ENCODE data around the gene SMNDC1.
"Not testable (repeated sequence)": the region's sequence is repeated elsewhere in the genome, so short reads cannot be mapped to it uniquely, and the experiment has no call there.

The SMNDC1 gene

DNA sequence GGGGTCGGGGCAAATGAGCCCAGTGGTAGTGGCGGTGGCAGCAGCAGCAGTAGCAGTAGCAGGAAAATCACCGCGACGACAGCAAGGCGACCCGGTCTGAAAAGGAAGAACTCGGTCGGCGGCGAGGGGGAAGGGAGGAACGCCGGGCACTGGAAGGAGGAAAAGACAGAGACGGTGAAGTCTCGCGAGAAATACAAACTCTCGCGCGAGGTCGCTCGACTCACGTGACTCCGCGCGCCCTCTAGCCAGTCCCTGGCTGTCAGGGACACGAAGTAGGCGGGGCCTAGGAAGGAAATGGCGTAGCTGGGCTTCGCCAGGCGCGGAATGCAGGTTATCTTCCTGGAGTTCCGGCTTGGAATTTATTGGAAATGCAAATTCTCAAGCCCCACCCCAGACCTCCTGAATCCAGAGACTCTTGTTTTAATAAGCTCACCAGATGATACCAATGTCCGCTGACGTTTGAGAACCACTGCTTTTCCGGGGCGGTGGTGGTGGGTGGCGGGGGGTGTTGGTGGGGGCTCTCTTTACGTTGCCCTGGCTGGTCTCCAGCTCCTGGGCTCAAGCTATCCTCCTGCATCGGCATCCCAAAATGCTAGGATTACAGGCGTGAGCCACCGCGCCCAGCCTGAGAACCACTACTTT lies at the start of gene SMNDC1:
Gene SMNDC1 (minus strand): TSS at position 141 of the 642 bp plus-strand sequence. CDS start 1,333 bp downstream, outside the sequence.
- peak; percentile 99 for DNase-seq

DNA sequence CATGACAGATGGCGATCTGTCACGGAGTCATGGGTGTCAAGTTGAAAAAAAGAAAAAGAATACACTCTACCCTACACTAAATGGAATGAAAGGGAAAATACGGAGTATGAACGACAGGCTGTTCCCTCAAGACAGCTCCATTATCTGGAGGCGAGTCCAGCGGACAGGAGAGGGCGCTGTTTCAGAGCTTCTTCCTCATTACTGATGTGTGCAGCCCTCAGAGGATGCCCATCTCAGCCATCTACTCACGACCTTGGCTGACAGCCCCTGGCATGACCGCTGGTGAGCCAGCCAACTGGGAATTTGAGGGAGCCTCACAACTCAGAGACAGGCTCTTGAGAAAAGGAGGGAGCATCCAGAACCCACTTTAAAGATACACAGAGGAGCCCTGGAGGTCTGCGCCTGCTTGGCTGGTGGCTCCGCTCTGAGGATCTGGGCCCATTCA lies 49.6 kb upstream of the SMNDC1 start:
- DNase-seq: peak; percentile 32

DNA sequence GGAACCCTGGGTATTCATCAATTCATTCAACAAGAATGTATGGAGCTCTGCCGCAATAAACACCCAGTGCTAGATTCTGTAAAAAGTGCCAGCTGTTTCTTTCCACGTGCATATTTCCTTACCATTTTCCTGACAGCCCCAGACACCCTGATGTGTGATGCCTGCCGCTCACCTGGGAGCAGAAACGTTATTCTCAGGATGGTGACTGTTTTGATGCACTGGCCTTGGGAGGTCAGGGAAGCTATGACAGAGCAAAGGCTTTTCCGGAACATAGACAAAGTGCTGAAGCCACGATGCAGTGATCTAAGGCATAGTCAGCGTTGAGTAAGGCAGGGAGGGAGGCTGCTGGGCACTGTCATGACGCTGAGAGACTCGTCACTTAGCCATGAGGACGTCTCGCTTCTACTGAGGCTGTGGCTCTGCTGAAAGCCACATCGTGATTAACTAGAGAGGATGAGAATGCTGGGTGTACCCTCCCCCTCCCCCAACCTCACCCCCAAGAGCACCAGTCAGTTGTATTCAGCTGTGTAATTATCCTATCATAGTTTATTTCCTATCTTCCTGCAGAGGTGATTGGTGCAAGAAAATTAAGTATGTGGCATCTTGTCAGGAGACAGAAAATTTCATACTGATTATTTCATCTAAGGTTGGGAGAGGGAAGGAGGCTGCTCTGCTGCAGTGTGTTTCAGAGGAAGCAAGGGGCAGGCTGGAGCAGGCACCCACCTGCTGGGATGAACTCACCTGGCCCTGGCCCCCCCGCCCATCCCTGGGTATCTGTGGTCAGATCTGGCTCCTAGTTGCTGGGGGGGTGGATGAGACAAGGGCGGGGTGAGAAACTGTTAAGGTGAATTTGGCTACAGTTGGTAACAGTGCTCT lies 48.8 kb upstream of the SMNDC1 start:
- DNase-seq: no peak

DNA sequence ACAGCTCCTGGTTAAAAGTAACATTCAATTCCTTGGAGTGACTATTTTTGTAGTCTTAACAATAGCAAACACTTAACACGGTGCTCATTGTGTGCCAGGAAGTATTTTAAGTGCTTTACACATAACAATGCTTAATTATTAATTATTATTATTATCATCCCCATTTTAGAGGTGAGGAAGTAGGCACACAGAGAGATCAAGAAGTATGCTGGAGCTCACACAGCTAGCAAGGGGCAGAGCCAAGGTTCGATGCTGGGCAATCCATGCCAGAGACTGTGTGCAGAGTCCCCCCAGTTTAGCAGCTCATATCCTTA lies 48.2 kb upstream of the SMNDC1 start:
- no peak for DNase-seq

DNA sequence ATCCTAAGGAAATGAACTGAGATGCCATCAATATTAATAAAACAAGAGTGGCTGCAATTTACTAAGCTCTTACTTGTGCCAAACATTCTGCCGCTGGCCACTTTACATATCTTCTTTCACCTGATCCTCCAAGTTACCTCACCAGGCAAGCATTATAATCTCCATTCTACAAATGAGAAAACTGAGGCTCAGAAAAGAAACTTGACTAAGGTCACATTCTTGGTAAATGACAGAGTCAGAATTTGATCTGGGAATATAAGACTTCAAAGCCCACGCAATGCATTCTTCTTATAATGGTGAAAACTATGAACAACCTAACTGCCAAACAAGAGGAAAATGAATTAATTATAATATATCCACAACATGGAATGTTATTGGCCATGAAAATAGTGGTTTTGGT lies 46.1 kb upstream of the SMNDC1 start:
- no peak for DNase-seq

DNA sequence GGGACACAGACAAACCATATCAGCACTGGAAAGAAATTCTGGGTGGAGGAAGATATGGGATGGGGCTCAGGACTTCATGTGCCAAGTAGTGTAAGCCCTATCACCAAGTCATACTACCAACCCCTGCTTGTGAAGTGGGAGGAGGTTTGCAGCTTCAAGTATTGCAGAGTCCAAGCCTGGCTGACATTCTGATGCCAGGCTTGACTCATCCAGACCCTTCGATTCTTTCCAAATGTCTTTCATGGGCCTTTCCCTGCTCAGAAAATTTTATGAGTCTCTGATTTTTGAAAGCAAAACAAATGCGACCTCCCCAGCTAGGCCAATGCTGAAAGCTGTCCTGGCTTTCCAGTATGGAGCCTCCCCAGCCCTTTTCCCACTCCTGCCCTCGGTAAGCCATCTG lies 45.1 kb upstream of the SMNDC1 start:
- no peak for DNase-seq

DNA sequence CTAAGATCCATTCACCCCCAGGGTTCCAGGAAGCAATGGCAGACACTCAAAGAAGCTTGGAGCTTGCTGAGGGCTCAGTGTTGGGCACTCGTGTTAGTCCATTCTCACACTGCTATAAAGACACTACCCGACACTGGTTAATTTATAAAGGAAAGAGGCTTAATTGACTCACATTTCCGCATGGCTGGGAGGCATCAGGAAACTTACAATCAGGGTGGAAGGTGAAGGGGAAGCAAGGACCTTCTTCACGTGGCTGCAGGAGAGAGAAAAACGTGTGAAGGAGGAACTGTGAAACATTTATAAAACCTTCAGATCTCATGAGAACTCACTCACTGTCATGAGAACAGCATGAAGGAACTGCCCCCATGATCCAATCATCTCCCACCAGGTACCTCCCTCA lies 44.7 kb upstream of the SMNDC1 start:
- no peak for DNase-seq

DNA sequence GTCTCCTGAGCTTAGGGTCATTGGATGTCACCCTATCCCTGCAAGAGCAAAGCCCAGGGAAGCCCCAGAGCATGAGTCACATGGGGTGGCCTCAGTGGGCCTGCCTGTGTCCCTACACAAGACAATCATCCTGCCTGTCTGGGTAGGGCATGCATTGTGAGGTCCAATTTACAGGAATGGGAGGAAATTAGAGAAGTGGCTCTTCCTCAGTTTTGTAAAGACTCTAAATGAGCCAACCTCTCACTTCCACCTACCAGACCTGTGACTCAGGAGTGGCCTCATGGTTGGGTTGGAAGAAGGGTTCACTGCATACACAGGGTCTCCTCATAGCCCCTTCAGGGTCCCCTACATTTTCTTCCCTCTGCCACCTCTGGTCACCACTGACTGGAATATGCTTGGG lies 43.6 kb upstream of the SMNDC1 start:
- no peak for DNase-seq

DNA sequence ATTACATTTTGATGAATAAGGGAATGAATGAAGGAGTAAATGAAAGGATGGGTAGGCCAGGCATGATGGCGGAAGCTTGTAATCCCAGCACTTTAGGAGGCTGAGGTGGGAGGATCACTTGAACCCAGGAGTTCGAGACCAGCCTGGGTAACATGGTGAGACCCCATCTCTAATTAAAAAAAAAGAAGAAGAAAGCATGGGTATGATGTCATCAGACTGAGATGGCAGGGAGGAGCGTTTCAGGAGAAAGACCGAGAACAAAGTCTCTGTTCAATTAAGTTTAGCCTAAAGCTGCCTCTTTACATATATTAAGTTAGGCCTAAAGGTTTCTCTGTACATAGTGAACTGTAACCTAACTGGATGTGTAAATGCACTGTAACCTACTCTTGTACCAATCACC lies 42.2 kb upstream of the SMNDC1 start:
- DNase-seq: no peak

DNA sequence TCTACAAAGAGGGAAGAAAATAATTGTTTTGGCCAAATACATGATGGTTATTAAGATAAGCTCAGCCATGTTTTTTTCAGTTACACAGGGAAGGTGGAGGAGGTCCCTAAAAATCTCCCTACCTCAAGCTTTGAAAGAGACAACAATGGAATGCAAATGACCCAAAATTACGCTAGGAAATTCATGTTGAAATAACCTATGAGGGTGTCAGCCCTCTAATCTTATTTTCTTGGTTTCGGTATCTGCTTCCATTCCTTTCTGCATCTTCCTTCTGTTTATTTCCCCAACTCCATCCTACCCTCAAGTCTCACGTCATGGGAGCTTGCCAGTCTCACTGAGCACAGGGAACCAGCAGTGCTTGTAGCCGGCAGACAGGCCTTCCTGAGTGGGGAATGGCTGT lies 40.6 kb upstream of the SMNDC1 start:
- no peak for DNase-seq

DNA sequence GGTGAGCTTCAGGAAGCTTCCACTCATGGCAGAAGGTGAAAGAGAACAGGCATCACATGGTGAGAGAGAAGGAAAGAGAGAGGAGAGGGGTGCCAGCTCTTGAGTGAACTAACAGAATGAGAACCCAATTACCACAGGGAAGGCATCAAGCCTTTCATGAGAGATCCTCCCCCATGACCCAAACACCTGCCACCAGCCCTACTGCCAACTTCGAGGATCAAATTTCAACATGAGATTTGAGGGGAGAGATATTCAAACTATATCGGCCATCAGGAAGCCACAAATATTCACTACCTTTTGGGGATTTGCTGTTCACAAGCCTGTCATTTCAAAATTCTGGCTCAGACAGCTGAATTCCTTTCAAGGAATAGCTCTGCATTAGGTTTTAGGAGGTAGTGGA lies 39.9 kb upstream of the SMNDC1 start:
- no peak for DNase-seq

DNA sequence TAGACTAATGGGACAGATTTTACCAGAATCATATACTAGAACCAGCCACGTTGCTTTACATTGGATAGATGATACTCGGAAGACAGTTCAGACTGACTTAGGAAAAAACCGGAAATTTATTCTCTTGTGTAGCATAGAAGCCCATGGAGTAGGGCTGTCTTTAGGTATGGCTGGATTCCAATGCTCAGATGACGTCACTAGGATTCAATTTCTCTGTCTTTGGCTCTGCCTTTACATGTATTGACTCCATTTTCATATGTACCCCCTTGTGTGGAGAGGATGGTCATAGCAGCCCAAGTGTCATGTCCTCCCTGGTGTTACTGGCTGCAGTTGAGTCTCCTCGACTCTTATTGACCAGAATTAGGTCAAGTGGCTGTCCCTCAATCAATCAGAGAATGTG lies 39.2 kb upstream of the SMNDC1 start:
- no peak for DNase-seq

DNA sequence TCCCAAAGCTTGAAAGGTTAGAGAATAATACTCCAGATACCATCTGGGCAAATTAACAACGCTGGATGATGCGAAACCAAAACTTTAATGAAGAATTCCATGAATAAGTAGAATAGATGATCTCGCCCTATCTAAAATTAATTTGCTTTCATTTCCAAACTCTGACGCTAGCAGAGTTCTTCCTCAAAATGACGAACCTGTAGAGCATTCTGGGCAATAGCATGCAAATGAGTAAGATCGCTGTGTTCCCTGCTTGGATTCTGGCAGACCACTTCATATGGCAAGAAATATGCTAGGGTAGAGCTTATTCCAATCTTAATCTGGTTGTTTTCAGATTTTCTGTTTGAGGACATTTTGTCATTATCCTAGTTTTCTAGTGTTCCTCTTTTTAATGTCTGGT lies 36.1 kb upstream of the SMNDC1 start:
- DNase-seq: no peak

DNA sequence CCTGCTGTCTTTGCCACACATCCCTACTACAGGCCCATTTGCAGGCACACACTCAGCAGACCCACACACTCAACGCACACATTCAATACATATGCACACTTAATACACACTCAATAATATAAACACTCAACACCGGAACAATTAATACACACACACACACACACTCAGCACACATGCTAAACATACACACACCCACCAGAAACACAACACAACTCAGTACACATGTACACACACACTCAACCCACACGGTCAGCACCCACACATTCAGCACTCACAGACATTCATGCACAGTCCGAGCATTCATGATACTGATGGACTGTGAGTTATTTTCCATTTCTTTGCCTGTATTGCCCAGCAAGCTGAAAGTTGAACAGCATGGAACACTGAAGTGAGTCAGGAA lies 35.4 kb upstream of the SMNDC1 start:
- DNase-seq: no peak

DNA sequence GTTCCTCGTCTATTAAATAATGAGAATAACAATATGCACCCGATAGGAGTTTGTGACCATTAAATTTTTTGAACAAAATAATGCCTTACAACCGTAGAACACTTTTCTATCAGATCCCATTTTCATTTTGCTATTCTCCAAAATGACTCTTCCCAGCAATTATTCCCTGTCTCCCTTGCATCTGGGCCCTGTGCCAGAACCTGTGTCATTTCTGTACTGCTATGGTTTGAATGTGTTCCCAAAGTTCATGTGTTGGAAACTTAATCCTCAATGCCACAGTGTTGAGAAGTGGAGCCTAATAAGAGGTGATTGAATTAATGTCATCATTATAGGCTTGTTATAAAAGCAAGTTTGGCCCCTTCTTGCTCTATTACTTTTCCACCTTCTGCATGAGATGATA lies 33.2 kb upstream of the SMNDC1 start:
- no peak for DNase-seq

DNA sequence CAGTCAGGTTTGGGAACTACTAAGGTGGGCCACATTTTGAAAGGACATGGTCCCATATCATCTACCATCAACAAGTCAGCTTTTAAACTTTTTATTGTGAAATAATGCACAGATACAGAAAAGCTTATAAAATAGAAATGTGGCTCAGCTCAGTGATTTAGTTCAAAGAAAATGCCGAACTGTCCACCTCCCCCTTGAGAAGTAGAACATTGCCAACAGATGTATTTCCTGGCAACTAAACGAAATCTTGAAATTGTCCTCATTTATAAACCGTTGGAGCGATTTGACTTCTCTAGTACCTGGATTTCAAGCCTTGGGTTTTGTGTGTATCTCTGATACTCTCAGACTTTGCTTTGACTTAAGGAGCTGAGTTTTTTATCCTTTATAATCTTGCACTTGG lies 32.7 kb upstream of the SMNDC1 start:
- no peak for DNase-seq

DNA sequence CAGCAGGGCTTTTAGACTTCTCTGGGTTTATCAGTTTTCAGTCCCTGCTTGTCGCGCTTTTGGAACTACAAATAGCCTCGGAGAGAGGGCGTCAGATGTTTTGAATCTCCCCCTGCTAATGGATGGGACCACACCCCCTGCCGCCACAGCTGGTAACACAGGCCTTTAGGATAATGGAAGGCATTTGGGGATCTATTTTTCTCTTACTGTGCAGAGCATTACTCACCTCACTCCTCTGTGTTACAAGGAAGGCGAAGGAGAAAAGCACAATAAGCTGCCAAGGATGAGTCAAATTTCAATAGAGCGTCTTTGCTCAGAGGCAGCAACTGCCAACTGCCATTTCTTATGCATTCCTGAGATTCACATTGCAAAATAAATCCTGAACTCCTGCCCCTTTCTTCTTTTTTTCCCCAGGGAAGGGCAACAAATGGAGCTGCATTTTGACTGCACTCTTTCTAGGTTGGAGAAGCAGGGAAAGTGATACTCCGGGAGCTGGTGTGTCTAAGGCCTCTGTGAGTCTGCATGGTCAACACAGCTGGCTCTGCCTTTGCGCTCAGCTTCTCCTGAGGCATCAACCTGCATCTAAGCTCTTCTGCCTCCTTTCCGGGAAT lies 31.5 kb upstream of the SMNDC1 start:
- no peak for DNase-seq

DNA sequence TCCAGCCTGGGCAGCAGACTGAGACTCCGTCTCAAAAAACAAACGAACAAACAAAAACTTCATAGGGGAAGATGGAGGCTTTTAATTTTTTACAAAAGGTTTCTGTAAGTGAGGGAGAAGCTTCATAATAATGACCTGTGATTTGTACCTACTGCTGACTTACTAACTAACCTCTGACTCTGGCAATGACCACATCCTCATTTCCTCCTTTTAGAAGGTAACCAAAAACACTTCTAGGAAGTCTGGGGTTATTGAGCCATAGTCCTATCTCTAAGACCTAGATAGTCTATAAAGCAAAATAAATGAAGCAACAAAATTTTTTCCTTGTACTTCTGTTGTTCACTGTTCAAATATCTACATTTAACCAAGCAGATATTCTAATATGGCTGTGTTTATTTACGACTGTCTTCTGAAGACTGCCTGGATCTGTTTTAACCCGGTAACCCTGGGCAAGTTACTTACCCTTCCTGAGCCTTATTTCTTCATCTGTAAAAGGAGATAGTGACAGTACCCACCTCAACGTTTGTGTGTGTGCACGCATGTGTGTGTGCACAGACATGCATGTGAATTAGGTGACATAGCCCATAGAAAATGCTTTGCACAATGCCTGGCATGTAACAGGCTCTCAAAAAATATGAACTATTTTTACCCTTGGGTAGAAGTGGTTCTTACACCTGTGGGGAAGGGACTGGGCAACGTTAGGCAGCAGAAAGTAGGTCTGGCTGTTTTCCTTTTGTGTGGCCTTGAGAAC lies 30.8 kb upstream of the SMNDC1 start:
- DNase-seq: no peak

DNA sequence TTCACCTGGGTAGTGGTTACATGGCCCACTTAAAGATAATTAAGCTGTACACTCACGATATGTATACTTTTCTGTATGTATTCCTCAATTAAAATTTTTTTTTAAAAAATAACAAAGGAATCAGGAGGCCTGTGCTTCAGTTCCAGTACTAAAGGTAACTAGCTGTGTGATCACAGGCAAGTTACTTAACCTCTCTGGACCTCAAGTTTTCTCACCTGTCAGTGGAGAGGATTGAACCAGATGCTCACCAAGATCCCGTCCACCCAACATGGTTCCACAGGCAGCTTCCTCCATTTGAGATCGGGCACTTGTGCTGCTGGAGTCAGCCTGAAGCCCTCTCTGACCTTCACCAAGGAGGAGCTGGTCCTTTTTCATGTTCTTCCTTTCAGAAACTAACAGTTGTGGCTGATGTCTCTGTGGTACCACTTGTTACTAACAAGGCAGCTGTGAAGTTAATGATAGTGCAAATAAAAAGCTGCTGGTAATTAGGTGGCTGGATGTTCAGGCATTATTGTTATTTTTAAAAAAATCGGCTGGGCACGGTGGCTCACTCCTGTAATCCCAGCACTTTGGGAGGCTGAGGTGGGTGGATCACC lies 29.4 kb upstream of the SMNDC1 start:
- DNase-seq: no peak

DNA sequence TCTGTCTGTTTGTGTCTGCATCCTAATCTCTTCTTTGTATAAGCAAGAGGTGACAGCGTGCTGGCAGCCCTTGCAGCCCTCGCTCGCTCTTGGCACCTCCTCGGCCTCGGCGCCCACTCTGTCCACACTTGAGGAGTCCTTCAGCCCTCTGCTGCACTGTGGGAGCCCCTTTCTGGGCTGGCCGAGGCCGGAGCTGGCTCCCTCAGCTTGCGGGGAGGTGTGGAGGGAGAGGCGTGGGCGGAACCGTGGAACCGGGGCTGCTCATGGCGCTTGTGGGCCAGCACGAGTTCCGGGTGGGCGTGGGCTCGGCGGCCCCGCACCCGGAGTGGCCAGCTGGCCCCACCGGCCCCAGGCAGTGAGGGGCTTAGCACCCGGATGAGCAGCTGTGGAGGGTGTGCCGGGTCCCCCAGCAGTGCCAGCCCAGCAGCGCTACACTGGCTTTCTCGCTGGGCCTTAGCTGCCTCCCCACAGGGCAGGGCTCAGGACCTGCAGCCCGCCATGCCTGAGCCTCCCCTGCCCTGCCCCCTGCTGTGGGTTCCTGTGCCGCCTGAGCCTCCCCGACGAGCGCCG lies 26.6 kb upstream of the SMNDC1 start:
- not testable (repeated sequence) for DNase-seq

DNA sequence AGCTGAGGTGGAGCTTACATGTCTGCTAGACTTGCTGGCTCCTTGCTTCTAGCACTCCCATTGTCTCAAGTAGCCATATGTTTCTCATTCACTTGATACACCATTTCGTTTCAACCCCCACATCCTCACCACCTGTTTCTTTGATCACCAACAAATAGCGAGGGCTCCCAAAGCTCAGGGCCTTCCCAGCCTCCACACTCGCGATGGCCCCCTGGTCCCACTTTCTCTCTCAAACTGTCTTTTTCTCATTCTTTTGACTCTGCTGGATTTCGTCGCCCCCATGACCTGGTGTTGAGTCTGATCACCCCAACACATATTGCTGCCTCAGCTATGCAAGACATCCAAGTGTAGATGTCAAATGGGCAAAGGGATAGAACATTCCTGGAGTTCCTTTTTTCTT lies 26.0 kb upstream of the SMNDC1 start:
- DNase-seq: no peak

DNA sequence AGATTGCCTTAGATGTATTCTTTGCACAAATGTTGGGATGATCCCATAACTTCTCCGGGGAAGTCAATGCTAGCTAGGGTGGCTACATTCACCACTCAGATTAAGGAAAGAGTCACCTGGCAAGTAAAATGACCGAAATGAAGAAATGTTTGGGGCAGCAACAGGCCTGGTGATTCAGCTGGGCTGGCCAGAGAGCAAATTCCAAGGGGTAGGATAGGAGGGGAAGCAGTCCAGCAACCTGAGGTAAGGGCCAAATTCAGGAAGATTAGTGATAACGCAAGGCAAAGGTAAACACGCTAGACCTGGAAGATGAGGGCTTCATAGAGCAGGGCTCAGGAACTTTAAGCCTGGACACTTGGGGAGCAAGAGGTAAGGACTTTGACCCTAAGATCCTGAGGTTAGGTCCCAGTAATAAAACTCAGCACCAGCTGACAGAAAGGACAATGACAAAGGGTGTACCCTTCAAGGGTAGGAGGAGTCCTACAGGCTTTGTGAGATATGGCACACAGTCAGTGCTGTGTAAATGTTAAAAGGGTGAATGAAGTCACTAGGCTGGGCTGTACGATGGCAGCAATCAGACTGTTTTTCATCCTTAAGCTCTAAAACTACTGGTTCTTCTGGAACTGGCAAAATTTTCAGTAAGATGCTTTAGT lies 22.7 kb upstream of the SMNDC1 start:
- DNase-seq: no peak
